Liver (tissue), 9 donors: Measurements from ENCODE around the gene MYO5C. TPM values are rescaled to one million over a fixed set of nuclear protein-coding genes. Genes with fewer than 3 reads are reported as not detected.

ENCODE experiments used
- DNase-seq: peaks from one replicate; pipeline ENCODE4 v3.0.0-alpha.2; 2017; ENCODE audit warnings: low spot score
- H3K27ac ChIP-seq, 2 donors: one replicate each; pipeline ENCODE4 v1.7.0; 2013; ENCODE audit warnings: inconsistent platforms in 2 of 2, low read length in 2 of 2, control low read depth in 1 of 2, low read depth in 1 of 2, mild to moderate bottlenecking in 1 of 2
- H3K27me3 ChIP-seq, 4 donors: one replicate each; pipeline versions ENCODE4 v1.6.1 to v1.7.0; 2013; ENCODE audit warnings: low read length in 3 of 4, inconsistent platforms in 1 of 4, mild to moderate bottlenecking in 1 of 4, moderate library complexity in 1 of 4; ENCODE audit not compliant: control insufficient read depth in 4 of 4, insufficient read depth in 4 of 4
- H3K36me3 ChIP-seq, 4 donors: one replicate each; pipeline versions ENCODE4 v1.6.1 to v1.7.0; 2013; ENCODE audit warnings: low read length in 3 of 4, mild to moderate bottlenecking in 3 of 4, low read depth in 1 of 4, moderate library complexity in 1 of 4; ENCODE audit not compliant: control insufficient read depth in 4 of 4, insufficient read depth in 3 of 4
- H3K4me1 ChIP-seq, 4 donors: one replicate each; pipeline versions ENCODE4 v1.6.1 to v1.7.0; 2013; ENCODE audit warnings: low read length in 3 of 4, mild to moderate bottlenecking in 3 of 4, moderate library complexity in 1 of 4; ENCODE audit not compliant: control insufficient read depth in 4 of 4, insufficient read depth in 4 of 4
- H3K4me3 ChIP-seq, 3 donors: one replicate each; pipeline versions ENCODE4 v1.6.1 to v1.7.0; 2013; ENCODE audit warnings: low read length in 3 of 3, control low read depth in 1 of 3, low read depth in 1 of 3, mild to moderate bottlenecking in 1 of 3
- H3K9ac ChIP-seq, 2 donors: one replicate each; pipeline ENCODE4 v1.7.0; 2013; ENCODE audit warnings: low read length in 2 of 2, mild to moderate bottlenecking in 2 of 2, moderate library complexity in 2 of 2, control low read depth in 1 of 2, low read depth in 1 of 2
- H3K9me3 ChIP-seq, 4 donors: one replicate each; pipeline versions ENCODE4 v1.6.1 to v1.7.0; 2013; ENCODE audit warnings: low read length in 3 of 4; ENCODE audit not compliant: control insufficient read depth in 4 of 4
- EGR1 ChIP-seq, 2 donors: IDR thresholded peaks; 2 replicates each; pipeline ENCODE4 v1.6.1; 2016 to 2018; ENCODE audit warnings: antibody characterized with exemption in 2 of 2, low read depth in 2 of 2
- HNF4A ChIP-seq, 2 donors: conservative IDR thresholded peaks; 2 replicates each; pipeline ENCODE4 v1.6.1; 2016; ENCODE audit warnings: antibody characterized with exemption in 2 of 2, mild to moderate bottlenecking in 2 of 2
- HNF4G ChIP-seq: IDR thresholded peaks from 2 replicates; pipeline ENCODE4 v1.6.1; 2016; ENCODE audit warnings: antibody characterized with exemption
- JUND ChIP-seq, 2 donors: IDR thresholded peaks; 2 replicates each; pipeline ENCODE4 v1.6.1; 2016; ENCODE audit warnings: antibody characterized with exemption in 2 of 2
- NR2F2 ChIP-seq: IDR thresholded peaks from 2 replicates; pipeline ENCODE4 v1.6.1; 2016; ENCODE audit warnings: antibody characterized with exemption
- SP1 ChIP-seq: IDR thresholded peaks from 2 replicates; pipeline ENCODE4 v1.6.1; 2018; ENCODE audit warnings: antibody characterized with exemption, mild to moderate bottlenecking
- YY1 ChIP-seq: IDR thresholded peaks from 2 replicates; pipeline ENCODE4 v1.6.1; 2016; ENCODE audit warnings: antibody characterized with exemption, mild to moderate bottlenecking
- WGBS: extraction: QIAGEN DNeasy Blood & Tissue Kit; methylation state at CpG from one replicate; pipeline ENCODE4 v1.1.7; 2013; 5-methylcytosine and 5-hydroxymethylcytosine counted together
- polyA plus RNA-seq, 2 donors: library from polyadenylated mRNA; stranded (reverse) in 1 of 2; unstranded in 1 of 2; fragments of 200-250 nt in 1 of 2; fragments of >200 nt in 1 of 2; fragmentation: Nextera tagmentation in 1 of 2; extraction: Ambion mirVana in 1 of 2; gene quantifications; one replicate each; pipeline versions ENCODE4 v1.2.1 to v1.2.3, GENCODE V29; 2013 to 2015
- total RNA-seq, 2 donors: library from RNA; depleted of rRNA; stranded (reverse); fragments of >200 nt; gene quantifications; one replicate each; pipeline ENCODE4 v1.2.3, GENCODE V29; 2014
- TF ChIP-seq, protein P1 (sequence below): fragments of 150-350 bp; IDR thresholded peaks from 2 replicates; pipeline ENCODE4 v1.5.1; 2017; ENCODE audit warnings: improper control_type of control experiment, low read depth, low read length; ENCODE audit not compliant: missing input control
- TF ChIP-seq, protein P2 (sequence below): IDR thresholded peaks from 2 replicates; pipeline ENCODE4 v1.6.1; 2016; ENCODE audit warnings: antibody characterized with exemption, mild to moderate bottlenecking
- TF ChIP-seq, protein P3 (sequence below): IDR thresholded peaks from 2 replicates; pipeline ENCODE4 v1.6.1; 2016; ENCODE audit warnings: antibody characterized with exemption
- TF ChIP-seq, protein P4 (sequence below): IDR thresholded peaks from 2 replicates; pipeline ENCODE4 v1.6.1; 2016; ENCODE audit warnings: antibody characterized with exemption
- TF ChIP-seq, protein P5 (sequence below): IDR thresholded peaks from 2 replicates; pipeline ENCODE4 v1.6.1; 2016; ENCODE audit warnings: antibody characterized with exemption
- donor health status: healthy.
- donor health status: healthy.
- donor health status: healthy.
- donor health status: healthy.
- donor health status: healthy.

MYO5C gene
- total and polyA plus RNA-seq, 4 donors, result 1.9 to 8.6 (median 3.0) TPM

DNA sequence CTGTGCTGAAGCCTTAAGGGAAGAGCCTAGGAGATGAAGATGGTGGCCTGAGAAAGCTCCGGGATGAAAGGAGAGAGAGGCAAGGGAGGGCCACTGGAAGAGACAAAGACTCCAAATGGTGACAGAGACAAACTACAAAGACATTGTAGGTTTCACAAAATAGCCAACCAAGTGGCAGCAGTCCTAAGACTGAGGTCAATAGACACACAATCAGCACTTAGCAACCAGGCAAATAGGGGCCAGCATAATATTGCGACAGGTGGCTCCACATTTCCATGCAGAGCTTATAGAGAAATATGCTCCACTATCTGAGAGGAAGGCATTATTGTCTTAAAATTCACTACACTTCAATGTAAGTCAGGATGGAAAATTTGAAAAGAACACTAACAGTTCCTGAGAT is 22.1 kb upstream of the MYO5C start:
- WGBS, result 94% methylated on average over 2 of the region's 2 CpGs
- Histone ChIP-seq H3K4me1 (no peaks in the 10 kb centered on the region), H3K4me3 (no peak overlapping the region), H3K9me3 (no peaks in the 10 kb centered on the region), H3K36me3 (peaks cover 0 to 6% (median under 1%) of the 10 kb centered on the region in 4 donors), H3K27ac (no peak overlapping the region), H3K9ac (no peak overlapping the region), H3K27me3 (no peaks in the 10 kb centered on the region)
- no peak for DNase-seq
- TF ChIP-seq, protein P1, sequence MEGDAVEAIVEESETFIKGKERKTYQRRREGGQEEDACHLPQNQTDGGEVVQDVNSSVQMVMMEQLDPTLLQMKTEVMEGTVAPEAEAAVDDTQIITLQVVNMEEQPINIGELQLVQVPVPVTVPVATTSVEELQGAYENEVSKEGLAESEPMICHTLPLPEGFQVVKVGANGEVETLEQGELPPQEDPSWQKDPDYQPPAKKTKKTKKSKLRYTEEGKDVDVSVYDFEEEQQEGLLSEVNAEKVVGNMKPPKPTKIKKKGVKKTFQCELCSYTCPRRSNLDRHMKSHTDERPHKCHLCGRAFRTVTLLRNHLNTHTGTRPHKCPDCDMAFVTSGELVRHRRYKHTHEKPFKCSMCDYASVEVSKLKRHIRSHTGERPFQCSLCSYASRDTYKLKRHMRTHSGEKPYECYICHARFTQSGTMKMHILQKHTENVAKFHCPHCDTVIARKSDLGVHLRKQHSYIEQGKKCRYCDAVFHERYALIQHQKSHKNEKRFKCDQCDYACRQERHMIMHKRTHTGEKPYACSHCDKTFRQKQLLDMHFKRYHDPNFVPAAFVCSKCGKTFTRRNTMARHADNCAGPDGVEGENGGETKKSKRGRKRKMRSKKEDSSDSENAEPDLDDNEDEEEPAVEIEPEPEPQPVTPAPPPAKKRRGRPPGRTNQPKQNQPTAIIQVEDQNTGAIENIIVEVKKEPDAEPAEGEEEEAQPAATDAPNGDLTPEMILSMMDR, result no peak
- TF ChIP-seq SP1 (no peak), NR2F2 (no peak), YY1 (no peak), HNF4A (conservative IDR thresholded peaks at IDR 0.05) (no peak), JUND (IDR thresholded peaks at IDR 0.05) (no peak)
- TF ChIP-seq, protein P2, sequence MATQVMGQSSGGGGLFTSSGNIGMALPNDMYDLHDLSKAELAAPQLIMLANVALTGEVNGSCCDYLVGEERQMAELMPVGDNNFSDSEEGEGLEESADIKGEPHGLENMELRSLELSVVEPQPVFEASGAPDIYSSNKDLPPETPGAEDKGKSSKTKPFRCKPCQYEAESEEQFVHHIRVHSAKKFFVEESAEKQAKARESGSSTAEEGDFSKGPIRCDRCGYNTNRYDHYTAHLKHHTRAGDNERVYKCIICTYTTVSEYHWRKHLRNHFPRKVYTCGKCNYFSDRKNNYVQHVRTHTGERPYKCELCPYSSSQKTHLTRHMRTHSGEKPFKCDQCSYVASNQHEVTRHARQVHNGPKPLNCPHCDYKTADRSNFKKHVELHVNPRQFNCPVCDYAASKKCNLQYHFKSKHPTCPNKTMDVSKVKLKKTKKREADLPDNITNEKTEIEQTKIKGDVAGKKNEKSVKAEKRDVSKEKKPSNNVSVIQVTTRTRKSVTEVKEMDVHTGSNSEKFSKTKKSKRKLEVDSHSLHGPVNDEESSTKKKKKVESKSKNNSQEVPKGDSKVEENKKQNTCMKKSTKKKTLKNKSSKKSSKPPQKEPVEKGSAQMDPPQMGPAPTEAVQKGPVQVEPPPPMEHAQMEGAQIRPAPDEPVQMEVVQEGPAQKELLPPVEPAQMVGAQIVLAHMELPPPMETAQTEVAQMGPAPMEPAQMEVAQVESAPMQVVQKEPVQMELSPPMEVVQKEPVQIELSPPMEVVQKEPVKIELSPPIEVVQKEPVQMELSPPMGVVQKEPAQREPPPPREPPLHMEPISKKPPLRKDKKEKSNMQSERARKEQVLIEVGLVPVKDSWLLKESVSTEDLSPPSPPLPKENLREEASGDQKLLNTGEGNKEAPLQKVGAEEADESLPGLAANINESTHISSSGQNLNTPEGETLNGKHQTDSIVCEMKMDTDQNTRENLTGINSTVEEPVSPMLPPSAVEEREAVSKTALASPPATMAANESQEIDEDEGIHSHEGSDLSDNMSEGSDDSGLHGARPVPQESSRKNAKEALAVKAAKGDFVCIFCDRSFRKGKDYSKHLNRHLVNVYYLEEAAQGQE, result no peak
- TF ChIP-seq, protein P3, sequence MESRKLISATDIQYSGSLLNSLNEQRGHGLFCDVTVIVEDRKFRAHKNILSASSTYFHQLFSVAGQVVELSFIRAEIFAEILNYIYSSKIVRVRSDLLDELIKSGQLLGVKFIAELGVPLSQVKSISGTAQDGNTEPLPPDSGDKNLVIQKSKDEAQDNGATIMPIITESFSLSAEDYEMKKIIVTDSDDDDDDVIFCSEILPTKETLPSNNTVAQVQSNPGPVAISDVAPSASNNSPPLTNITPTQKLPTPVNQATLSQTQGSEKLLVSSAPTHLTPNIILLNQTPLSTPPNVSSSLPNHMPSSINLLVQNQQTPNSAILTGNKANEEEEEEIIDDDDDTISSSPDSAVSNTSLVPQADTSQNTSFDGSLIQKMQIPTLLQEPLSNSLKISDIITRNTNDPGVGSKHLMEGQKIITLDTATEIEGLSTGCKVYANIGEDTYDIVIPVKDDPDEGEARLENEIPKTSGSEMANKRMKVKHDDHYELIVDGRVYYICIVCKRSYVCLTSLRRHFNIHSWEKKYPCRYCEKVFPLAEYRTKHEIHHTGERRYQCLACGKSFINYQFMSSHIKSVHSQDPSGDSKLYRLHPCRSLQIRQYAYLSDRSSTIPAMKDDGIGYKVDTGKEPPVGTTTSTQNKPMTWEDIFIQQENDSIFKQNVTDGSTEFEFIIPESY, result no peak
- TF ChIP-seq, protein P4, sequence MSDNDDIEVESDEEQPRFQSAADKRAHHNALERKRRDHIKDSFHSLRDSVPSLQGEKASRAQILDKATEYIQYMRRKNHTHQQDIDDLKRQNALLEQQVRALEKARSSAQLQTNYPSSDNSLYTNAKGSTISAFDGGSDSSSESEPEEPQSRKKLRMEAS, result no peak
- TF ChIP-seq, protein P5, sequence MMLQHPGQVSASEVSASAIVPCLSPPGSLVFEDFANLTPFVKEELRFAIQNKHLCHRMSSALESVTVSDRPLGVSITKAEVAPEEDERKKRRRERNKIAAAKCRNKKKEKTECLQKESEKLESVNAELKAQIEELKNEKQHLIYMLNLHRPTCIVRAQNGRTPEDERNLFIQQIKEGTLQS, result no peak

DNA sequence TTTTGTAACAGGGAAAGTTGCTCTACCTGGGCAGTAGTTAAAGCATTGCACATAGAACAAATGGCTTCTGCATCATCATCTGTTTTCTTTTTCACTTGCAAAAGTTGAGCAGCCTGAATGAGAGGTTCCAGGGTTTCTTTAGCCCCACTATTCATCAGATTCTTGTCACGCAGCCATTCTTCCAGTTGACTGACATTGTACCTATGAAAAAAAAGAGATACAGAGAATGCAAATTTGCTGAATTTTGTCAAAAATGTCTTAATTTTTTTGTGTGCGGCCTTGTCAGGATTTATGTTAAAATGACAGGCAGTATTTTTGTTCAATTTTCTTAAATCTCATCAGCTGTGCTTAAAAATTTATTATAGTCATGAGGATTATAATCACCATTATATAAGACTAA is 21.4 kb upstream of the MYO5C start:
- H3K36me3 ChIP-seq, result peaks cover 0 to 6% (median under 1%) of the 10 kb centered on the region in 4 donors
- no peak overlapping the region for H3K9ac ChIP-seq
- no peak for DNase-seq
- no peaks in the 10 kb centered on the region for H3K9me3 ChIP-seq
- no peaks in the 10 kb centered on the region for H3K4me1 ChIP-seq
- H3K4me3 ChIP-seq, result no peak overlapping the region
- 98% methylated on average over 2 of the region's 2 CpGs for whole genome bisulfite sequencing
- no peaks in the 10 kb centered on the region for H3K27me3 ChIP-seq
- TF ChIP-seq NR2F2 (no peak), EGR1 (IDR thresholded peaks at IDR 0.05; ENCODE audit: low read depth in 2 of 2) (no peak), HNF4A (conservative IDR thresholded peaks at IDR 0.05) (no peak), HNF4G (no peak), JUND (IDR thresholded peaks at IDR 0.05) (no peak)
- TF ChIP-seq, protein P5, result no peak
- TF ChIP-seq, protein P4, result no peak
- H3K27ac ChIP-seq, result no peak overlapping the region
